HEK293 (cell line): ENCODE results near the gene GPR179.

ENCODE experiments used
- HOXD13 ChIP-seq: sonication (generic); formaldehyde crosslinking; IDR thresholded peaks from 2 replicates; pipeline ENCODE4 v1.8.0; 2022; ENCODE audit warnings: missing genetic modification reagents, borderline replicate concordance
- MYNN ChIP-seq: fragments of 450-650 bp; formaldehyde crosslinking; IDR thresholded peaks from 2 replicates; pipeline ENCODE4 v1.5.1; 2016; ENCODE audit warnings: missing biosample characterization, missing genetic modification characterization, borderline replicate concordance
- SALL2 ChIP-seq: fragments of 450-650 bp; formaldehyde crosslinking; IDR thresholded peaks from 2 replicates; pipeline ENCODE4 v1.5.0; 2017; ENCODE audit warnings: missing biosample characterization, mild to moderate bottlenecking, missing genetic modification characterization, borderline replicate concordance
- ZNF132 ChIP-seq: fragments of 450-650 bp; formaldehyde crosslinking; IDR thresholded peaks from 2 replicates; pipeline ENCODE4 v1.5.1; 2017; ENCODE audit warnings: missing biosample characterization, missing genetic modification characterization, borderline replicate concordance
- ZNF2 ChIP-seq: fragments of 450-650 bp; formaldehyde crosslinking; IDR thresholded peaks from 2 replicates; pipeline ENCODE4 v1.5.1; 2016; ENCODE audit warnings: missing biosample characterization, missing genetic modification characterization
- ZNF239 ChIP-seq: fragments of 450-650 bp; formaldehyde crosslinking; IDR thresholded peaks from 2 replicates; pipeline ENCODE4 v1.5.1; 2016; ENCODE audit warnings: missing biosample characterization, missing genetic modification characterization
- ZNF335 ChIP-seq: fragments of 450-650 bp; formaldehyde crosslinking; conservative IDR thresholded peaks from 2 replicates; pipeline ENCODE4 v1.5.1; 2016; ENCODE audit warnings: missing biosample characterization, missing genetic modification characterization
- ZNF341 ChIP-seq: fragments of 450-650 bp; formaldehyde crosslinking; IDR thresholded peaks from 2 replicates; pipeline ENCODE4; 2016; ENCODE audit warnings: low read depth, missing biosample characterization, missing genetic modification characterization
- ZNF610 ChIP-seq: fragments of 450-650 bp; formaldehyde crosslinking; IDR thresholded peaks from 2 replicates; pipeline ENCODE4 v1.5.1; 2016; ENCODE audit warnings: missing biosample characterization, missing genetic modification characterization, borderline replicate concordance
- ZNF785 ChIP-seq: fragments of 450-650 bp; formaldehyde crosslinking; IDR thresholded peaks from 2 replicates; pipeline ENCODE4 v1.5.1; 2016; ENCODE audit warnings: missing biosample characterization, missing genetic modification characterization
- ZNF792 ChIP-seq: fragments of 450-650 bp; formaldehyde crosslinking; IDR thresholded peaks from 2 replicates; pipeline ENCODE4 v1.5.1; 2016; ENCODE audit warnings: missing biosample characterization, missing genetic modification characterization
- TF ChIP-seq, protein P1 (sequence below): fragments of 450-650 bp; formaldehyde crosslinking; IDR thresholded peaks from 2 replicates; pipeline ENCODE4 v1.5.1; 2016; ENCODE audit warnings: missing biosample characterization, missing genetic modification characterization
- TF ChIP-seq, protein P2 (sequence below): fragments of 450-650 bp; formaldehyde crosslinking; IDR thresholded peaks from 2 replicates; pipeline ENCODE4 v1.5.1; 2016; ENCODE audit warnings: missing biosample characterization, missing genetic modification characterization
- TF ChIP-seq, protein P3 (sequence below): fragments of 450-650 bp; formaldehyde crosslinking; conservative IDR thresholded peaks from 2 replicates; pipeline ENCODE4 v1.5.1; 2016; ENCODE audit warnings: low read depth, missing biosample characterization, missing genetic modification characterization

DNA sequence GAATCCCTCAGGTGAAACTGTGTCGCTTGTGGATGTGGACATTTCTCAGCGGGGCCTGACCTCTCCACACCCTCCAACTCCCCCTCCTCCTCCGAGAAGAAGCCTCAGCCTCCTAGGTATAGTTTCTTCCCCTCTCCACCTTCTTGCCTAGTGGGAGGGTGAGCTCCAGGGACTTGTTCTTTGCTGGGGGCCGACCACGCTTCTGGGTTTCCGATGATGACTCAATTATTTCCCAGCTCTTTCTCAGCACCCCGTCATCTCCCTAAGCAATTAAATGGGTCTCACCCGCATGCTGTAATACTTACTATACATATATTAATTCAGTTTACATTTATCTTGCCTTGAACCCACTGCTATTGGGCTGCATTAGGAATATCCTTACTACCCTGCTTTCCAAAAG lies 21.0 kb upstream of the GPR179 start:
- no peak for TF ChIP-seq ZNF335 (tag by site-specific recombination)
- no peak for TF ChIP-seq HOXD13 (CRISPR knock-in tag)
- TF ChIP-seq, protein P1, sequence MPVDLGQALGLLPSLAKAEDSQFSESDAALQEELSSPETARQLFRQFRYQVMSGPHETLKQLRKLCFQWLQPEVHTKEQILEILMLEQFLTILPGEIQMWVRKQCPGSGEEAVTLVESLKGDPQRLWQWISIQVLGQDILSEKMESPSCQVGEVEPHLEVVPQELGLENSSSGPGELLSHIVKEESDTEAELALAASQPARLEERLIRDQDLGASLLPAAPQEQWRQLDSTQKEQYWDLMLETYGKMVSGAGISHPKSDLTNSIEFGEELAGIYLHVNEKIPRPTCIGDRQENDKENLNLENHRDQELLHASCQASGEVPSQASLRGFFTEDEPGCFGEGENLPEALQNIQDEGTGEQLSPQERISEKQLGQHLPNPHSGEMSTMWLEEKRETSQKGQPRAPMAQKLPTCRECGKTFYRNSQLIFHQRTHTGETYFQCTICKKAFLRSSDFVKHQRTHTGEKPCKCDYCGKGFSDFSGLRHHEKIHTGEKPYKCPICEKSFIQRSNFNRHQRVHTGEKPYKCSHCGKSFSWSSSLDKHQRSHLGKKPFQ (tag by site-specific recombination) = no peak
- TF ChIP-seq ZNF785 = no peak
- TF ChIP-seq ZNF2 (tag by site-specific recombination) = no peak
- no peak for TF ChIP-seq SALL2 (tag by site-specific recombination)
- TF ChIP-seq, protein P2, sequence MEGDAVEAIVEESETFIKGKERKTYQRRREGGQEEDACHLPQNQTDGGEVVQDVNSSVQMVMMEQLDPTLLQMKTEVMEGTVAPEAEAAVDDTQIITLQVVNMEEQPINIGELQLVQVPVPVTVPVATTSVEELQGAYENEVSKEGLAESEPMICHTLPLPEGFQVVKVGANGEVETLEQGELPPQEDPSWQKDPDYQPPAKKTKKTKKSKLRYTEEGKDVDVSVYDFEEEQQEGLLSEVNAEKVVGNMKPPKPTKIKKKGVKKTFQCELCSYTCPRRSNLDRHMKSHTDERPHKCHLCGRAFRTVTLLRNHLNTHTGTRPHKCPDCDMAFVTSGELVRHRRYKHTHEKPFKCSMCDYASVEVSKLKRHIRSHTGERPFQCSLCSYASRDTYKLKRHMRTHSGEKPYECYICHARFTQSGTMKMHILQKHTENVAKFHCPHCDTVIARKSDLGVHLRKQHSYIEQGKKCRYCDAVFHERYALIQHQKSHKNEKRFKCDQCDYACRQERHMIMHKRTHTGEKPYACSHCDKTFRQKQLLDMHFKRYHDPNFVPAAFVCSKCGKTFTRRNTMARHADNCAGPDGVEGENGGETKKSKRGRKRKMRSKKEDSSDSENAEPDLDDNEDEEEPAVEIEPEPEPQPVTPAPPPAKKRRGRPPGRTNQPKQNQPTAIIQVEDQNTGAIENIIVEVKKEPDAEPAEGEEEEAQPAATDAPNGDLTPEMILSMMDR (tag by site-specific recombination) = no peak
- TF ChIP-seq, protein P3, sequence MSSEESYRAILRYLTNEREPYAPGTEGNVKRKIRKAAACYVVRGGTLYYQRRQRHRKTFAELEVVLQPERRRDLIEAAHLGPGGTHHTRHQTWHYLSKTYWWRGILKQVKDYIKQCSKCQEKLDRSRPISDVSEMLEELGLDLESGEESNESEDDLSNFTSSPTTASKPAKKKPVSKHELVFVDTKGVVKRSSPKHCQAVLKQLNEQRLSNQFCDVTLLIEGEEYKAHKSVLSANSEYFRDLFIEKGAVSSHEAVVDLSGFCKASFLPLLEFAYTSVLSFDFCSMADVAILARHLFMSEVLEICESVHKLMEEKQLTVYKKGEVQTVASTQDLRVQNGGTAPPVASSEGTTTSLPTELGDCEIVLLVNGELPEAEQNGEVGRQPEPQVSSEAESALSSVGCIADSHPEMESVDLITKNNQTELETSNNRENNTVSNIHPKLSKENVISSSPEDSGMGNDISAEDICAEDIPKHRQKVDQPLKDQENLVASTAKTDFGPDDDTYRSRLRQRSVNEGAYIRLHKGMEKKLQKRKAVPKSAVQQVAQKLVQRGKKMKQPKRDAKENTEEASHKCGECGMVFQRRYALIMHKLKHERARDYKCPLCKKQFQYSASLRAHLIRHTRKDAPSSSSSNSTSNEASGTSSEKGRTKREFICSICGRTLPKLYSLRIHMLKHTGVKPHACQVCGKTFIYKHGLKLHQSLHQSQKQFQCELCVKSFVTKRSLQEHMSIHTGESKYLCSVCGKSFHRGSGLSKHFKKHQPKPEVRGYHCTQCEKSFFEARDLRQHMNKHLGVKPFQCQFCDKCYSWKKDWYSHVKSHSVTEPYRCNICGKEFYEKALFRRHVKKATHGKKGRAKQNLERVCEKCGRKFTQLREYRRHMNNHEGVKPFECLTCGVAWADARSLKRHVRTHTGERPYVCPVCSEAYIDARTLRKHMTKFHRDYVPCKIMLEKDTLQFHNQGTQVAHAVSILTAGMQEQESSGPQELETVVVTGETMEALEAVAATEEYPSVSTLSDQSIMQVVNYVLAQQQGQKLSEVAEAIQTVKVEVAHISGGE (tag by site-specific recombination) = no peak
- TF ChIP-seq ZNF239 = no peak
- no peak for TF ChIP-seq MYNN (tag by site-specific recombination)
- TF ChIP-seq ZNF610 (tag by site-specific recombination) = no peak
- TF ChIP-seq ZNF792 (tag by site-specific recombination) = no peak
- no peak for TF ChIP-seq ZNF341 (tag by site-specific recombination)
- TF ChIP-seq ZNF132 (tag by site-specific recombination) = no peak
